HL-60 (cell line): ENCODE measurements around the gene MIS18A.

Experiments
- DNase-seq, 2 experiments: peaks; one replicate each; pipeline ENCODE4 v3.0.0-alpha.2; 2010 to 2020; ENCODE audit warnings: low read depth in 1 of 2, low spot score in 1 of 2
- H3K27ac ChIP-seq: fragments of 250-450 bp; sonication (Bioruptor Pico); replicated peaks from 2 replicates; pipeline ENCODE4 v1.5.1; 2020; ENCODE audit warnings: mild to moderate bottlenecking, moderate library complexity
- H3K27me3 ChIP-seq: fragments of 250-450 bp; sonication (Bioruptor Pico); 2 replicates; pipeline ENCODE4 v1.5.1; 2021; ENCODE audit warnings: mild to moderate bottlenecking, moderate library complexity; ENCODE audit not compliant: insufficient read depth, poor library complexity, severe bottlenecking
- H3K4me3 ChIP-seq: replicated peaks from 2 replicates; pipeline ENCODE4 v1.5.1; 2011; ENCODE audit warnings: mild to moderate bottlenecking, control low read depth, low read length; ENCODE audit not compliant: insufficient read depth
- CTCF ChIP-seq: IDR thresholded peaks from one replicate; pipeline ENCODE4 v1.5.1; 2011; ENCODE audit warnings: low read length, control low read depth, inconsistent platforms; ENCODE audit not compliant: insufficient read depth
- GABPA ChIP-seq: IDR thresholded peaks from 2 replicates; pipeline ENCODE4 v1.6.1; 2012; ENCODE audit warnings: low read depth
- POLR2AphosphoS5 ChIP-seq: IDR thresholded peaks from 2 replicates; pipeline ENCODE4 v1.6.1; 2012; ENCODE audit warnings: low read depth
- REST ChIP-seq: IDR thresholded peaks from 2 replicates; pipeline ENCODE4 v1.6.1; 2012; ENCODE audit warnings: low read depth; ENCODE audit not compliant: insufficient replicate concordance
- SPI1 ChIP-seq: IDR thresholded peaks from 2 replicates; pipeline ENCODE4 v1.6.1; 2012; ENCODE audit warnings: low read depth, mild to moderate bottlenecking, borderline replicate concordance

Gene MIS18A

GRCh38 chr21:32256251-32256650 lies 22.6 kb downstream of the MIS18A start:
- DNase-seq: no peak
- H3K4me3 ChIP-seq: no peak overlapping the region
- TF ChIP-seq CTCF: no peak
- TF ChIP-seq POLR2AphosphoS5: no peak
- TF ChIP-seq SPI1: no peak
- no peak for TF ChIP-seq GABPA
- no peak for TF ChIP-seq REST
- H3K27me3 ChIP-seq: peaks cover 2% of the 10 kb centered on the region
- no peak overlapping the region for H3K27ac ChIP-seq

GRCh38 chr21:32253215-32253641 lies 25.6 kb downstream of the MIS18A start:
- Histone ChIP-seq H3K27me3 (peaks cover 2% of the 10 kb centered on the region), H3K27ac (no peak overlapping the region), H3K4me3 (no peak overlapping the region)
- DNase-seq: no peak
- TF ChIP-seq POLR2AphosphoS5: no peak
- TF ChIP-seq REST: no peak
- TF ChIP-seq SPI1: no peak
- TF ChIP-seq CTCF: no peak
- TF ChIP-seq GABPA: no peak

- H3K4me3 ChIP-seq: no peak overlapping the region
- no peak overlapping the region for H3K27ac ChIP-seq
- H3K27me3 ChIP-seq: peaks cover 2% of the 10 kb centered on the region
Measured at GRCh38 chr21:32252136-32252535, 26.7 kb downstream of the MIS18A start.

More at GRCh38 chr21:32252136-32252535, 26.7 kb downstream of the MIS18A start:
- no peak for TF ChIP-seq REST
- TF ChIP-seq POLR2AphosphoS5: no peak
- no peak for TF ChIP-seq CTCF
- no peak for TF ChIP-seq SPI1
- no peak for TF ChIP-seq GABPA
- DNase-seq: no peak
